GM21717 (cell line): ENCODE measurements around the gene GRM8.
A peak's percentile ranks its signal among the peaks of the same experiment; 100 is the strongest.
"Not testable (repeated sequence)": the region's sequence is repeated elsewhere in the genome, so short reads cannot be mapped to it uniquely, and the experiment has no call there.

Source experiments
- ATAC-seq: cut with Tn5 transposase; IDR thresholded peaks from one replicate; pipeline ENCODE4 v1.9.1; 2021; ENCODE audit warnings: mild to moderate bottlenecking, moderate library complexity; ENCODE audit not compliant: unreplicated experiment

The GRM8 gene

DNA sequence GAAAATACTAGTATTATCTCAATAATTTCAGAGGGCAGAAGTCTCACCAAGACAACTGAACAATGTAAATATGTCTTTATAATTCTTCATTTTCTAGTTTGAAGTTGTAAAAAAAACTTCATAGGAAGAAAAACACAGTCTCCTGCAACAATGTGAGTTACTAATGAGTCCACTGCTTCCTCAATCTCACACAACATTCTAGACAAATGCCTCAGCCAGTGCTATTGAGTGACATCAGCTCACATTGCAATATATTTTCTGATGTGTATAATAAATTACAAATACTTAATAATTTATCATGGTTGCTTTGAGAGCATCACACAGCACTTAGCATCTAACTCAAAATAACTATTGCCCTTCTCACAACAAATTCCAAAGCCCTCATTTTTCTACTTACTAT lies 321.2 kb downstream of the GRM8 start:
- no peak for ATAC-seq

DNA sequence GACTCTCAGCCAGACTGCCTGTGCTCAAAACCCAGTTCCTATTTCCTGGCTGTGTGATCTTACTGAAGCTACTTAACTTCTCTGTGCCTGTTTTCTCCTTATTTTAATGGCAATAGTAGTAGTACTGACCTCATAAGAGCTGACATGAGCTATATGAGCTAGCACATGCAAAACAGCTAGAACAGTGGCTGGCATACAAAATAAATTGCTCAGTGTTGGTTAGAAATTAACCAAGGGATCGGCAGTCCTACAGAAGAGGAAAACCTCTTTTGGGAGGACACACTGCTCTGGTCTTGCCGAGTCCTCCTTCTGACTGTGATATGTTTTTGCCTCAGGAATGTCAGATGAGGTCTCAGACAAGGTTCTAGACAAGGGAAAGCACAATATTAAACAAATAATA lies 322.6 kb downstream of the GRM8 start:
- no peak for ATAC-seq

GRCh38 chr7:126924477-126924876 lies 328.3 kb downstream of the GRM8 start:
- no peak for ATAC-seq

DNA sequence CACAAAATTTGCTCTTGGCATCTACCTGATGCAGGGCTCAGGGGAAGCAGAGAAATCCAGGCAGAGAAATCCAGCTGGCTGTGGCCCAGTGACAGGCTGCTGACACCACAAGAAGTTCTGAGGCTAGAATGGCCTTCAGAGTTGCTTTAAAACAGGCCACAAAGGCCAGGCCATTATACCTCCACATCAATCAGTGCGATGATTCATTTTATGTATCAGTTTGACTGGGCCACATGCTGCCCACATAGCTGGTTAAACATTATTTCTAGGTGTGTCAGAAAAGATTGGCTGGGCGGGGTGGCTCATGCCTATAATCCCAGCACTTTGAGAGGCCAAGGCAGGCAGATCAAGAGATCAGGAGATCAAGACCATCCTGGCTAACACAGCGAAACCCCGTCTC lies 341.1 kb downstream of the GRM8 start:
- ATAC-seq = not testable (repeated sequence)

- ATAC-seq = not testable (repeated sequence)
These were observed 344.2 kb downstream of the GRM8 start for GRCh38 chr7:126908564-126908963.

- not testable (repeated sequence) for ATAC-seq
These were observed 345.1 kb downstream of the GRM8 start for GRCh38 chr7:126907657-126908056.

- ATAC-seq = not testable (repeated sequence)
These were observed 347.5 kb downstream of the GRM8 start for GRCh38 chr7:126905255-126905654.

DNA sequence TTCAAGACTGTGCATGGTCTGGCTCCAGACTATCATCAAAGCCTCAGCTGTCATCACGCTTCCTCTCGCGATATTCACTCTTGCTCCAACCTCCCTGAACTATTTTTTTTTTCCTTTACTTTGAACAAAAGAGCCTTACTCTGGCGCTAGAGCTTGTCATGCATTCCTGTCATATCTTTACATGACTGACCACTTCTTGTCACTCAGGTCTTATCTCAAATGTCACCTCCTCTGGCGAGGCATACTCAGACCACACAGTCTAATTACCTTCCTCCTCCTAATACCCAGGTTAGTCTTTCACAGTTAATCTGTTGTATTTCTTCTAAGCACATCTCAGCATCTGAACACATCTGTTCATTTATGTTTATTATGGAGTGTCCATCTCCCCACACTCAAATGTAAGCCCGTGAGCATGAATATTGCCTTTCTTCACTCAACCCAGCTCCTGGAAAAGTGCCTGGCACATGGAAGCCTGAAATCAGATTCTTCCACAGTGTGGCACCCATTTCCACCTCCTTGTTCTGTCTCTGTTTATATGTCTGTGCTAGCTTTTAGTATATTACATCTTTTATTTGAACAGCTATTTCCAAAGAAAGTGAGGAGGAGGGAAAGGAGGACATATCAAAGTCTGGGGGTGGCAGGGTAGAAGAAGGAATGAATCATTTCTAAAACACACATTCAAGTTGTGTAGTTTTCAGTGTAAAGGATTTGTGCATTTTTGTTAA lies 351.5 kb downstream of the GRM8 start:
- ATAC-seq = not testable (repeated sequence)

GRCh38 chr7:126887980-126888379 lies 364.8 kb downstream of the GRM8 start:
- ATAC-seq = not testable (repeated sequence)

DNA sequence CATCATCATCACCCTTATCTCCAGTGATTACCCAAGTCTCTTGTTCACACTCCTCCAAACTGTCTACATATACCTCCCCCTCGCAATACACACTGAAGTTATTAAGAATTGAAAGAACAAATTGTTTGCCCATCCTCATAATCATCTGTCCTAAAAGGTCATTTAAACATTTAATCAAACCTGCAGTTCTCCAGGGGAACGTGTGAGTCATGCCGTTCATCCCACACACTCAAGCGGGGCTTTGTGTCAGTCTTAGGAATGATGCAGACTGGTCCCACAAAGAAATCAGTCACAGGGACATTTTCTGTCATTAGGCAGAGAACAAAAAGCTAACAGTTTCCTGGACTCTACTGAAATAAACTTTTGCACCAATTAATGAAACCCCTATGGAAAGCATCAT lies 365.2 kb downstream of the GRM8 start:
- not testable (repeated sequence) for ATAC-seq

GRCh38 chr7:126882730-126883129 lies 370.0 kb downstream of the GRM8 start:
- ATAC-seq = not testable (repeated sequence)

DNA sequence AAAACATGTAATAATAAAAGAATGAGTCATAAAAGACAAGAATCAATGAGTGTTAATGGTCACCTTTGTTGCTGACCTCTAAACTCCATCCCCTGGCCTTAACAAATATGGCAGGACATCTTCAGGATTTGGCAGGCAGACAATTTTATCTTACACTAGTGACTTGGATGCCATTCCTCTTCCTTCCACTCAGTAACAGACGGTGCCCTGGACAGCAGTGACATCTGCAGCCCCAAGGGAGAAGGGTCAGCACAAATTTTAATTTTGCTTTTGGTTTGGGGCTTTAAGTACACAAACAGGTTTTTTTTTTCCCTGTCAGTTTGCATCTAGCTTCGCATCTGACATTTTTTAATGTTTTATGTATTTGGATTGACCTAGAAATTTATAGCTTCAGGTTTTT lies 370.8 kb downstream of the GRM8 start:
- ATAC-seq = not testable (repeated sequence)

DNA sequence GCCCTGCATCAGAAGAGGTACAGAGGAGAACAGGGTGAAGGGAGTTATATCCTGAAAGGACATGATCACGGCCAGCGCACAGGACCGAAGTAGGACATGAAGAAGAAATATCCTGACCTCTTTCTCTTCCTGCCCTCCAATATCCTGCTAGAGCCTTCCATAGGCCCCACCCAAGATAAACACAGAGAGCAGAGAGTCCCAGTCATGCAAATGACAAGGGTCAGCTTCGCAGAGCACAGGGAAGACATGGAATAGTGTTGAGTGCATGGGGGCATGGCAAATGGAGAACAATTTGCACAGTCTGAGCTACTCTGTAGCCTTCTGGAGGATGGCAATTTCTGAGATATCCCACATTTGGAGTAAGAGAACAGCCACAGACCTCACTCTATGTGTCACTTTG lies 371.4 kb downstream of the GRM8 start:
- ATAC-seq = no peak

- ATAC-seq = not testable (repeated sequence)
These were observed 376.2 kb downstream of the GRM8 start for GRCh38 chr7:126876536-126876935.

DNA sequence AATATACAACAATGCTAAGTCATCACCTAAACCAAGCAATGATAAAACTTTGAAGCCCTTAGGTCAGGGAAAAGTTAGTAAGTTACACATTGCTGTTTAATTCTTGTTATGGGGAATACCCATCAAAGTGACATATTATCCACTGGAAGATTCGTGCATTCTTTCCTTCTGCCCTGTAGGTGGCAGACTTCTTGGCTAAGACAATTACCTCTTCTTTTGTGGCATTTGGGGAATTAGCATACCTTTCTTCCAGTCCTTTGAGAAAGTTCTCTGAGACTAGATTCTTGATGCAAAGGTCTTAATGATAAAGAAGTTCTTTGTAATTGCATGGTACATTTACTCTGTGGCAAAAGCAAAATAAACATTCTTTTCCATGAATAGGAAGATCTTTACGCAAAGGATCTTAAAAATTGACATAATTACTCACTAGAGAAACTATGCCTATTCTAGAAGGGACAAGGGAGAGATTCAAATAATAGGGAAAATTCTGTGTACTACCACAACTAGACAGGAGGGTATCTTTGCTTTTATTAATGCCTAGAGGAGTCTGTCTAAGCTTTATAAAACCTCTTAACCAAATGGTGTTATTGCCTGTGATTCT lies 395.9 kb downstream of the GRM8 start:
- peak; percentile 86 for ATAC-seq

- ATAC-seq = no peak
These were observed 407.4 kb downstream of the GRM8 start for GRCh38 chr7:126845331-126845730.

- no peak for ATAC-seq
These were observed 408.9 kb downstream of the GRM8 start for GRCh38 chr7:126843883-126844282.

DNA sequence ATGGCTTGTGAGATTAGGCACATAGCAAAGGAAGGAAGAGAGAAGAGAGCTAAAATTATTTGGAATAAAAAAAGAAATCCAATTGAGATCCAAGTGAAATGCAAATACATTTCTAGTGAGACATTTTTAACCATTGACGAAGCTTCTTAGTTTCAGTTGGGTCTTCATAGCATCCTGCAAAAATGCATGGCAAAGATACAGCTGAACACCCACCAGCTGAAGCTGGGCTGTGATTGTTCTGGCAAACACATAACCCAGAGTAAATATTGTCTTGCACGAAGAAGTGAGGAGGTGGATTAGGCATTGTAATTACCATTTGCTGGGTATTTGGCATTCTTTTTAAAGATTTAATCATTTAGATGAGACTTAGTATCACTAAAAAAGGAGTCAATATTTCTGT lies 409.4 kb downstream of the GRM8 start:
- ATAC-seq = no peak

DNA sequence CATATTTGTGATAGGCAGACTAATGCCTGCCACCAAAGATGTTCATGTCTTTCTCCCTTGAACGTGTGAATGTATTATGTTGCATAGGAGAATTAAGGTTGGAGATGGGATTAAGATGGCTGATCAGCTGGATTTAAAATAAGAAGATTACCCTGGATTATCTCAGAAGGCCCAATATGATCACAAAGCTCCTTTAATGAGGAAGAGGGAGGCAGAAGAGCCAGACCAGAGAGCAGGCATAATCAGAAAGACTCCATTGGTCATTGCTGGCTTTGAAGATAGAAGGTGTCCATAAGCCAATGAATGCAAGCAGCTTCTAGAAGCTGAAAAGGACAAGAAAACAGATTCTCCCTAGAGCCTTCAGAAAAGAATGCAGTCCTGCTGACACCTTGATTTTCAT lies 410.3 kb downstream of the GRM8 start:
- ATAC-seq = no peak

DNA sequence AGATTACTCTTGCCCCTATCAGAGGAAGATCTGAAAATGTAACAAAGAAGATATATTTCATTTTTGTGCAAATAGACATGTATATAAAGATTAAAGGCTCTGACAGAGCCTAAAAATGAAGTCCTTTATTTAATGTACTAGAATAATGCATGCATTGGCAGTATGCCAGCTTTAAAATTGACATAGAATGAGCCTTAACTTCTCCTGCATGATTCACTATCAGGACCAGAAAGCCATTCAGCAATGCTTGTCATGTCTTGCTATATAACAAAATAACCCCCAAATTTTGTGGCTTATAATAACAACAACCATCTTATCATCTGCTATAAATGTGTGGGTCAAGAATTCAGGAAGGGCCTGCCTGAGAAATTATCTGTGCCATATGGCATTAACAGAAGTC lies 411.9 kb downstream of the GRM8 start:
- ATAC-seq = no peak

DNA sequence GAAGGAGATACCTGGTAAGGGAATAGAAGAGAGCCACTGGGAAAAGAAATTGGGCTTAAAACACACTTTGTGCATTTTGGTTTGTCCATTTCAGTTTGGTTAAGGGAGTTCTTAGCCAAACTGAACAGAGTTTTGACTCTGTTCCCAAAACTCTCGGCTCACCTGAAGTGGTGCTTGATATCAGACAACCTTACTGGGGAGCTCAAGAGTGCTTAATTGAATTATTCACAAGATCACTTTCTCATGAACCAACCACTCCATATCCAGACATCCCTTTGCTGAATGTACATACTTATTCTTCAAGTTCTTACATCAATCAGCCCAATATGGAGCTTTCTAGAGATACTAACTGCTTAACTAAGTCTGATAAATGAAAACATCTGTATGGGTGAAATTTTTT lies 413.1 kb downstream of the GRM8 start:
- no peak for ATAC-seq

DNA sequence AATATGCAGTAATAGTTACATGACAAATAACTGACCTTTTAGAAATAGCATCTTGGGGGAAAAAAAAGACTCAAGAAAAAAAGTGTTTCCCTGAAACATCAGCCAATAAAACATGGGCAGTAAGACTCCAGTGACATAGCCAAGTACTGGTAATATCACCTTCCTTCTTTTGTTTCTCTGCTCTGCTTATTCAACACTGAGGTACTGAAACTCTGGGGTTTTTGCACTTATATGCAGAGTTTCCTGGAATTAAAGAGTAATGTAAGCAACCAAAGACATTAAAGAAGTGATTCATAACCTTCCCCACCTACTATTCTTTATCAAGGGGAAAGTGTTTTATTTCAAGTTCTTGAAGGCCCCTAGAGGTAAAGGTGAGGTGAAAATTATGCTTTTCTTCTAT lies 414.5 kb downstream of the GRM8 start:
- no peak for ATAC-seq

- not testable (repeated sequence) for ATAC-seq
These were observed 421.5 kb downstream of the GRM8 start for GRCh38 chr7:126831241-126831640.
